Osteoblast (primary cell): Measurements from ENCODE around the gene LYZL6. TPM values are rescaled to one million over a fixed set of nuclear protein-coding genes. Genes with fewer than 3 reads are reported as not detected.
A peak's percentile ranks its signal among the peaks of the same experiment; 100 is the strongest.

ENCODE experiments used
- DNase-seq: peaks from one replicate; pipeline ENCODE4 v3.0.0; 2011; ENCODE audit warnings: low spot score, mixed read lengths; ENCODE audit not compliant: insufficient read length; ENCODE audit errors: missing footprints
- H2AFZ ChIP-seq: 2 replicates; pipeline ENCODE4 v1.6.0; 2011; ENCODE audit warnings: mild to moderate bottlenecking, low read length
- H3K27ac ChIP-seq: 2 replicates; pipeline ENCODE4 v1.5.1; 2011; ENCODE audit warnings: mild to moderate bottlenecking, low read depth, low read length, moderate library complexity
- H3K27me3 ChIP-seq: 2 replicates; pipeline ENCODE4 v1.6.0; 2012; ENCODE audit warnings: mild to moderate bottlenecking, control low read depth, inconsistent platforms, low read length, moderate library complexity; ENCODE audit not compliant: insufficient read depth
- H3K36me3 ChIP-seq: 2 replicates; pipeline ENCODE4 v1.5.1; 2011; ENCODE audit warnings: mild to moderate bottlenecking, low read length, control low read depth, moderate library complexity; ENCODE audit not compliant: insufficient read depth
- H3K4me1 ChIP-seq: 2 replicates; pipeline ENCODE4 v1.5.1; 2011; ENCODE audit warnings: mild to moderate bottlenecking, low read length, control low read depth, moderate library complexity; ENCODE audit not compliant: insufficient read depth
- H3K4me2 ChIP-seq: 2 replicates; pipeline ENCODE4 v1.6.0; 2011; ENCODE audit warnings: mild to moderate bottlenecking, low read length; ENCODE audit not compliant: insufficient read depth
- H3K4me3 ChIP-seq: fragments of 200-600 bp; sonication (generic); 3 replicates; pipeline ENCODE4 v1.5.1; 2012; ENCODE audit warnings: mild to moderate bottlenecking, low read length, inconsistent platforms; ENCODE audit not compliant: insufficient read depth
- H3K79me2 ChIP-seq: 2 replicates; pipeline ENCODE4 v1.6.0; 2012; ENCODE audit warnings: mild to moderate bottlenecking, low read length, control low read depth, inconsistent platforms; ENCODE audit not compliant: insufficient read depth
- H3K9me3 ChIP-seq: 2 replicates; pipeline ENCODE4 v1.5.1; 2011; ENCODE audit warnings: low read depth, low read length, control low read depth
- H4K20me1 ChIP-seq: 2 replicates; pipeline ENCODE4 v1.6.0; 2012; ENCODE audit warnings: mild to moderate bottlenecking, low read length, control low read depth; ENCODE audit not compliant: insufficient read depth
- CTCF ChIP-seq: IDR thresholded peaks from 2 replicates; pipeline ENCODE4 v1.5.1; 2011; ENCODE audit warnings: mild to moderate bottlenecking, low read depth, low read length, moderate library complexity; ENCODE audit errors: extremely low read depth
- total RNA-seq: library from RNA; depleted of rRNA; stranded (reverse); fragments of >200 nt; gene quantifications from 2 replicates; pipeline ENCODE4 v1.2.3, GENCODE V29; 2012

Gene LYZL6
- total RNA-seq, 1 donor: not detected

- H3K9me3 ChIP-seq: no peaks in the 10 kb centered on the region
- H4K20me1 ChIP-seq: no peaks in the 10 kb centered on the region
- no peak overlapping the region for H3K4me2 ChIP-seq
- no peaks in the 10 kb centered on the region for H3K79me2 ChIP-seq
- no peak overlapping the region for H2AFZ ChIP-seq
- H3K36me3 ChIP-seq: no peaks in the 10 kb centered on the region
- no peak for TF ChIP-seq CTCF
- no peak overlapping the region for H3K27ac ChIP-seq
- no peak for DNase-seq
- peaks cover 11% of the 10 kb centered on the region for H3K4me1 ChIP-seq
- no peak overlapping the region for H3K4me3 ChIP-seq
- peaks cover 3% of the 10 kb centered on the region for H3K27me3 ChIP-seq
These were observed 41.8 kb downstream of the LYZL6 start for GRCh38 chr17:35901631-35902175.

GRCh38 chr17:35900708-35901480, 42.6 kb downstream of the LYZL6 start:
- Histone ChIP-seq H2AFZ (peak overlapping the region; percentile 50), H3K27ac (no peak overlapping the region), H3K9me3 (no peaks in the 10 kb centered on the region), H3K27me3 (peaks cover 3% of the 10 kb centered on the region), H3K36me3 (no peaks in the 10 kb centered on the region), H3K79me2 (no peaks in the 10 kb centered on the region), H4K20me1 (no peaks in the 10 kb centered on the region), H3K4me3 (no peak overlapping the region), H3K4me2 (peak overlapping the region; percentile 54), H3K4me1 (peaks cover 16% of the 10 kb centered on the region)
- TF ChIP-seq CTCF: no peak
- DNase-seq: no peak

- H2AFZ ChIP-seq: no peak overlapping the region
These were observed 43.2 kb downstream of the LYZL6 start for GRCh38 chr17:35900280-35900679.

More at GRCh38 chr17:35900280-35900679, 43.2 kb downstream of the LYZL6 start:
- Histone ChIP-seq H3K4me1 (peaks cover 23% of the 10 kb centered on the region), H3K9me3 (no peaks in the 10 kb centered on the region), H4K20me1 (no peaks in the 10 kb centered on the region), H3K4me3 (no peak overlapping the region), H3K27ac (no peak overlapping the region), H3K36me3 (no peaks in the 10 kb centered on the region), H3K79me2 (no peaks in the 10 kb centered on the region), H3K4me2 (peak overlapping the region; percentile 54), H3K27me3 (peaks cover 3% of the 10 kb centered on the region)
- no peak for DNase-seq
- no peak for TF ChIP-seq CTCF
